ENCODE measurements around the gene MANF.

- no peak for TF ChIP-seq CTCF (IDR thresholded peaks at IDR 0.05)
- no peak for TF ChIP-seq POLR2A (IDR thresholded peaks at IDR 0.05)
These were observed 4.3 kb upstream of the MANF start for GRCh38 chr3:51380601-51381332.
